Measurements from ENCODE around the gene PAQR4.

DNA sequence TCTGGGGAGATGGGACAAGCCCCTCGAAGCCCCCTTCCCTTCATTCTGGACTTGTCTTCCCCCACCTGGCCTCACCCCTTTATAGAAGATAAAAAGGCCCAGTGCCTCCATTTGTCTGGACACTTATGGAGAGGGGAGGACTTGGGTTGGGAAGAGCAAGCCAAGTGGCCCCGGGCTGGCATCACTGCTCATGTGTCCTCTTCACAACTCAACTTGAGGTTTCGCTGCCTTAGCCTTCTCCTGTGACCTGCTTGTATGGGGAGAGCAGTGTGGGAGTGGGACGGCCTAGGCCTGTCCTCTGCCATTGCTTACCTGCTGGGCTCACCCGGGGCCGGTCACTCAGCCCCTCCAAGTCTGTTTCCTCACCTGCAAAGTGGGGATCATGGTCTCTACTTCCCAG is 1.4 kb downstream of the PAQR4 start:
- no peak for TF ChIP-seq POLR2AphosphoS5 (IDR thresholded peaks at IDR 0.05; ENCODE audit: low read depth, low read length)
- TF ChIP-seq POLR2A (IDR thresholded peaks at IDR 0.05; ENCODE audit: low read depth, low read length) = no peak
